Testis (tissue), 2 donors: ENCODE results near the gene HNF4A.

Experiments
- POLR2A ChIP-seq: fragments of 450-650 bp; IDR thresholded peaks from one replicate; pipeline ENCODE4 v1.6.1; 2017; ENCODE audit warnings: antibody characterized with exemption, mild to moderate bottlenecking, moderate library complexity
- TF ChIP-seq, protein P1 (sequence below), 3 experiments: fragments of 450-650 bp in 2 of 3; fragments of 200-600 bp in 1 of 3; sonication (generic) in 1 of 3; IDR thresholded peaks; one replicate each; pipeline ENCODE4 v1.5.1; 2016 to 2019; ENCODE audit warnings: antibody characterized with exemption in 3 of 3, mild to moderate bottlenecking in 2 of 3, moderate library complexity in 1 of 3

DNA sequence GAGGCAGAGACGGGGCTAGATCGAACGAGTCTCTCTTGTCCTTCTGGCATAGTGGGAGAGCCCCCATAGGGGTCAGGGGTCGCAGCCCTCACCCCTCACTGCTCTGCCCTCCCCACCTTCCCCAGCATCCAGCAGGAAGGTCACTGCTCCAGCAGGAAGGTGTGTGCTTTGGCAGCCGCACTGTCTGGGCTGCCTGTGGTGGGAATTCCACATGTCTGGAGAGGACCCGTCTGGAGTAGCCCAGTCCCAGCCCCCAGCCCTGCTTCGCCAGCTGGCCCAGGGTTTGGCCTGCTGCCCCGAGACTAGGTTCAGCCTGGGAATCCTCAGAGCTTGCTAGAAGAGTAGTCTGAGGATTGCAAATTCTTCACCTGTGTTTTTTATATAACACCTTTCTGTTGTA, 21.2 kb upstream of the HNF4A start:
- TF ChIP-seq, protein P1, sequence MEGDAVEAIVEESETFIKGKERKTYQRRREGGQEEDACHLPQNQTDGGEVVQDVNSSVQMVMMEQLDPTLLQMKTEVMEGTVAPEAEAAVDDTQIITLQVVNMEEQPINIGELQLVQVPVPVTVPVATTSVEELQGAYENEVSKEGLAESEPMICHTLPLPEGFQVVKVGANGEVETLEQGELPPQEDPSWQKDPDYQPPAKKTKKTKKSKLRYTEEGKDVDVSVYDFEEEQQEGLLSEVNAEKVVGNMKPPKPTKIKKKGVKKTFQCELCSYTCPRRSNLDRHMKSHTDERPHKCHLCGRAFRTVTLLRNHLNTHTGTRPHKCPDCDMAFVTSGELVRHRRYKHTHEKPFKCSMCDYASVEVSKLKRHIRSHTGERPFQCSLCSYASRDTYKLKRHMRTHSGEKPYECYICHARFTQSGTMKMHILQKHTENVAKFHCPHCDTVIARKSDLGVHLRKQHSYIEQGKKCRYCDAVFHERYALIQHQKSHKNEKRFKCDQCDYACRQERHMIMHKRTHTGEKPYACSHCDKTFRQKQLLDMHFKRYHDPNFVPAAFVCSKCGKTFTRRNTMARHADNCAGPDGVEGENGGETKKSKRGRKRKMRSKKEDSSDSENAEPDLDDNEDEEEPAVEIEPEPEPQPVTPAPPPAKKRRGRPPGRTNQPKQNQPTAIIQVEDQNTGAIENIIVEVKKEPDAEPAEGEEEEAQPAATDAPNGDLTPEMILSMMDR (IDR thresholded peaks at IDR 0.05), result no peak
- no peak for TF ChIP-seq POLR2A
